Measurements from ENCODE around the gene SEC31B.

GRCh38 chr10:100479037-100479436 is 40.6 kb downstream of the SEC31B start:
- TF ChIP-seq EP300 (IDR thresholded peaks at IDR 0.05; ENCODE audit: borderline replicate concordance) (no peak), TCF12 (IDR thresholded peaks at IDR 0.05; ENCODE audit: low read depth) (no peak)

Data from Ishikawa (cell line).